ENCODE measurements around the gene VPS8.

- TF ChIP-seq POLR2A (IDR thresholded peaks at IDR 0.05; ENCODE audit: low read depth, low read length) (no peak), PAX5 (IDR thresholded peaks at IDR 0.05; ENCODE audit: insufficient read depth, low read length, severe bottlenecking) (no peak), POU2F2 (IDR thresholded peaks at IDR 0.05; ENCODE audit: low read depth, low read length) (no peak), POLR2AphosphoS5 (IDR thresholded peaks at IDR 0.05; ENCODE audit: low read depth, low read length) (no peak), TAF1 (IDR thresholded peaks at IDR 0.05; ENCODE audit: low read depth, low read length) (no peak), SPI1 (IDR thresholded peaks at IDR 0.05; ENCODE audit: low read depth, low read length) (no peak)
Observed at GRCh38 chr3:185084901-185085300, 272.9 kb downstream of the VPS8 start.

All from GM12891 (cell line).